Pancreas (tissue), 10 donors: ENCODE data around the gene CETP. TPM values are rescaled to one million over a fixed set of nuclear protein-coding genes. Genes with fewer than 3 reads are reported as not detected.

Experiments
- ATAC-seq, 4 donors: fragments of 200-7000 bp; cut with Tn5 transposase; one replicate each; pipeline versions ENCODE4 v1.8.0 to v1.9.1; 2020; ENCODE audit warnings: mild to moderate bottlenecking in 4 of 4, moderate library complexity in 4 of 4
- DNase-seq, 6 donors: peaks; one replicate each; pipeline ENCODE4 v3.0.0-alpha.2; 2020
- FAIRE-seq: peaks from 2 replicates; lab custom pipeline; 2012; peaks lifted over from hg19 to GRCh38; lab: Jason Lieb, UNC
- H3K27ac ChIP-seq, 4 donors: fragments of 200-600 bp; sonication (generic); 1 replicate in 3 of 4; 2 replicates in 1 of 4; pipeline versions ENCODE4 v1.5.0 to v1.8.0; 2020
- H3K27me3 ChIP-seq, 4 donors: fragments of 200-600 bp; one replicate each; pipeline ENCODE4 v1.8.0; 2021
- H3K36me3 ChIP-seq, 3 donors: fragments of 200-600 bp; sonication (generic) in 1 of 3; one replicate each; pipeline versions ENCODE4 v1.5.0 to v1.8.0; 2020 to 2021
- H3K4me1 ChIP-seq, 3 donors: fragments of 200-600 bp; one replicate each; pipeline ENCODE4 v1.8.0; 2021
- H3K4me3 ChIP-seq, 4 donors: fragments of 200-600 bp; sonication (generic) in 2 of 4; one replicate each; pipeline versions ENCODE4 v1.5.0 to v1.8.0; 2020 to 2021
- H3K9me3 ChIP-seq, 4 donors: fragments of 200-600 bp; one replicate each; pipeline ENCODE4 v1.8.0; 2021
- CTCF ChIP-seq, 4 donors: fragments of 200-600 bp; sonication (generic) in 3 of 4; IDR thresholded peaks; one replicate each; pipeline versions ENCODE4 v1.5.0 to v1.8.0; 2021; ENCODE audit warnings: antibody characterized with exemption in 4 of 4
- WGBS, 2 donors: extraction: QIAGEN DNeasy Blood & Tissue Kit; methylation state at CpG; one replicate each; pipeline ENCODE4 v1.1.7; 2013; 5-methylcytosine and 5-hydroxymethylcytosine counted together
- intact Hi-C, 3 donors: fragments of 100-400 bp; cut with DNase I; formaldehyde crosslinking; loops; one replicate each; pipeline versions ENCODE4 v1.11.1 to v1.14.2; 2022
- polyA plus RNA-seq, 2 donors: library from polyadenylated mRNA; stranded (reverse); fragments of 200-250 nt; gene quantifications; one replicate each; pipeline ENCODE4 v1.2.3, GENCODE V29; 2013
- total RNA-seq, 6 donors: library from RNA; stranded (reverse); fragmentation: NEBNext Ultra II Directional in 4 of 6; extraction: Animal tissue kit (Norgen Biotek cat#: 25700) in 4 of 6; gene quantifications; one replicate each; pipeline versions ENCODE4 v1.2.1 to v1.2.4, GENCODE V29; 2021 to 2023
- donor health status: healthy with polysubstance abuse.
- donor health status: DM: no; HTN: no; CAD: no; lungs with moderate emphysema.
- donor health status: DM: no; HTN: no; CAD: no.
- donor health status: control.
- donor health status: control.
- donor health status: Bipolar disorder and iron deficiency.
- donor health status: DM: yes; HTN: yes; CAD: no.
- donor health status: DM: no; HTN: no; CAD: no.
- donor health status: DM: no; HTN: no; CAD: no.
- donor health status: DM: yes; HTN: yes; CAD: no.

The CETP gene
- total and polyA plus RNA-seq, 8 donors, result 0.12 to 1.0 (median 0.26) TPM; not detected in 1

GRCh38 chr16:56916571-56917403 is 45.0 kb upstream of the CETP start:
- Histone ChIP-seq H3K4me1 (peaks cover 22 to 38% (median 34%) of the 10 kb centered on the region in 3 donors), H3K9me3 (no peaks in the 10 kb centered on the region), H3K36me3 (no peaks in the 10 kb centered on the region), H3K27me3 (no peaks in the 10 kb centered on the region), H3K4me3 (peak overlapping the region in 1 of 4 donors; percentile 29), H3K27ac (peak overlapping the region in 3 of 4 donors; percentile 28 to 82 (median 75))
- no peak for TF ChIP-seq CTCF (IDR thresholded peaks at IDR 0.05)
- WGBS, 2 donors, result 35 to 56% methylated on average over 5 of the region's 5 CpGs
- ATAC-seq, result peak in 2 of 4 donors; percentile 0 to 1
- no peak for DNase-seq
- no peak for FAIRE-seq
- intact Hi-C loops, result no loop called here

DNA sequence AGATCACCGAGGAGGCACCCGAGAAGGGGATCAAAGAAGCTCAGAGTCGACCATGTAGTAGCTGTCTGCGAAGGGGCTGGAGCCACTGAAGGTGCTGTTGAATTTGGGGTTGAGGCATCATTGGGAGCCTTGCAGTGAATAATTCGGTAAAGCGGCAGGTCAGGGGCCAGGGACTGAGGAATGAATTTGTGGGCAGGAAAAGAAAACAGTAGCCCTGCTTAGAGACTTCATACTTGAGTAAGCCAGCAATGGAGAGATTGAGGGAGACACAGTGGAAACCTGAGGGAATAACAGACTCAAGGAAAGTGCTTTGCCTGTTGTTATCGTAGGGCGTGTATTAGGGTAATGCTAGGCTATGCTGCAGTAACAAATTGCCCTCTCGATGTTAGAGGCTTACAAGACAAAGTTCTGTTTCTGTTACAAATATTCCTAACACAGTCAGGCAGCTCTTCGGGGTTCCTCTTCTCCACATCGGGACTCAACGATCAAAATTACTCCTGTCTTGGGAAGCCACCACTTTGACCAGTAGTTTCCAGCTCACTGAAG is 43.2 kb upstream of the CETP start:
- ATAC-seq (peak in 1 of 4 donors; percentile 13), FAIRE-seq (no peak), DNase-seq (no peak)
- intact Hi-C loops, result no loop called here
- Histone ChIP-seq H3K4me1 (peaks cover 26 to 49% (median 34%) of the 10 kb centered on the region in 3 donors), H3K27ac (peak overlapping the region; percentile 58 to 82 (median 74)), H3K27me3 (no peaks in the 10 kb centered on the region), H3K4me3 (peak overlapping the region in 3 of 4 donors; percentile 2 to 29 (median 21)), H3K36me3 (no peaks in the 10 kb centered on the region), H3K9me3 (no peaks in the 10 kb centered on the region)
- WGBS, 2 donors, result 40 to 69% methylated on average over 12 of the region's 12 CpGs
- no peak for TF ChIP-seq CTCF (IDR thresholded peaks at IDR 0.05)

GRCh38 chr16:56919099-56919800 is 42.5 kb upstream of the CETP start:
- H3K27me3 ChIP-seq, result no peaks in the 10 kb centered on the region
- H3K4me3 ChIP-seq, result peak overlapping the region in 2 of 4 donors; percentile 21 to 29
- peak; percentile 43 to 58 (median 54) for ATAC-seq
- no peaks in the 10 kb centered on the region for H3K9me3 ChIP-seq
- peak overlapping the region; percentile 58 to 82 (median 74) for H3K27ac ChIP-seq
- WGBS, 2 donors, result 36% methylated on average over 11 of the region's 11 CpGs
- DNase-seq, result peak in 5 of 6 donors; percentile 73 to 81 (median 75)
- intact Hi-C loops, result no loop called here
- peaks cover 26 to 50% (median 34%) of the 10 kb centered on the region in 3 donors for H3K4me1 ChIP-seq
- FAIRE-seq, result no peak
- TF ChIP-seq CTCF (IDR thresholded peaks at IDR 0.05), result no peak
- H3K36me3 ChIP-seq, result no peaks in the 10 kb centered on the region

DNA sequence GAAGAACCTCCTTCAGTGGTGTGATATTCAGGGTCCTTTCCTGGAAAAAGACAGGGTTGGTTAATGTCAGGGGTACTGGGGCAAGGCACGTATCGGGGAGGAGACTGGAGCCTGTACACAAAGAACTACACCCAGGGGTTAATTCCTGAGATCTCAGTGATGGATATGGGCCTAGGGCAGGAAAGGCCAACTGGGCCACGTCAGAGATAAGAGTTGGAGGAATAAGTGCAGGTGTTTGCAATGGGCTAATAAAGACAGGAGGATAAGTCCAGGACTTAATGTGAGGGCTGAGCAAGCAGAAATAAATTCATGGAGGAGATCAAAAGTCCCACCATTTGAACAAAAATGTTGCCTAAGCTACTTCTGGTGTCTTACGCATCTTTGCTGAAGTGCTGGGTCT is 40.2 kb upstream of the CETP start:
- peak in 1 of 6 donors; percentile 68 for DNase-seq
- Histone ChIP-seq H3K36me3 (no peaks in the 10 kb centered on the region), H3K4me1 (peaks cover 18 to 39% (median 22%) of the 10 kb centered on the region in 3 donors), H3K27ac (peak overlapping the region; percentile 30 to 62 (median 52)), H3K9me3 (no peaks in the 10 kb centered on the region), H3K4me3 (no peak overlapping the region), H3K27me3 (no peaks in the 10 kb centered on the region)
- intact Hi-C loops, result no loop called here
- FAIRE-seq, result no peak
- ATAC-seq, result peak; percentile 55 to 67 (median 63)
- no peak for TF ChIP-seq CTCF (IDR thresholded peaks at IDR 0.05)
- WGBS, 2 donors, result 37 to 40% methylated on average over 4 of the region's 4 CpGs
